ENCODE measurements around the gene NEGR1.

GRCh38 chr1:71640116-71640515 lies 642.2 kb downstream of the NEGR1 start:
- TF ChIP-seq STAT6 (CRISPR knock-in tag; conservative IDR thresholded peaks at IDR 0.05; ENCODE audit: low read depth), result no peak
- no peak for TF ChIP-seq ZSCAN18 (CRISPR knock-in tag; IDR thresholded peaks at IDR 0.05)
- no peak for TF ChIP-seq CREM (CRISPR knock-in tag; IDR thresholded peaks at IDR 0.05)
